ENCODE measurements around the gene MPHOSPH9. TPM values are rescaled to one million over a fixed set of nuclear protein-coding genes. Genes with fewer than 3 reads are reported as not detected.

Gene MPHOSPH9
- total RNA-seq, 1 experiment from 2014 or later: 47.5 TPM

DNA sequence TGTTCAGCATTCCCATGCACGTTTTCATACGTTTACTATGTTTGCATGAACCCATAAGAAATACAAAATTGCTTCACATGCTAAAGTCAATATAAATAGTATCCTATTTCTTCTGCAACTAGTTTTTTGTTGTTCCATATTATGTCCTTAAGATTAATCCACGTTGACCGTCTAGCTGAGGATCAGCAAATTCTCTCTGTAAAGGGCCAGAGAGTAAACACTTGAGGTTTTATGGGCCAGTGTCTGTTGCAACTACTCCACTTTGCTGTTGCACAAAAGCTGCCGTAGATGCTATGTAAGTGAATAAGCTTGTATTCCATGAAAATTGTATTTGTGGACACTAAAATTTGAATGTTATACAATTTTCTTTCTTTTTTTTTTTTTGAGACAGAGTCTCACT is 61.0 kb downstream of the MPHOSPH9 start (continued):
- TF ChIP-seq, protein P1, sequence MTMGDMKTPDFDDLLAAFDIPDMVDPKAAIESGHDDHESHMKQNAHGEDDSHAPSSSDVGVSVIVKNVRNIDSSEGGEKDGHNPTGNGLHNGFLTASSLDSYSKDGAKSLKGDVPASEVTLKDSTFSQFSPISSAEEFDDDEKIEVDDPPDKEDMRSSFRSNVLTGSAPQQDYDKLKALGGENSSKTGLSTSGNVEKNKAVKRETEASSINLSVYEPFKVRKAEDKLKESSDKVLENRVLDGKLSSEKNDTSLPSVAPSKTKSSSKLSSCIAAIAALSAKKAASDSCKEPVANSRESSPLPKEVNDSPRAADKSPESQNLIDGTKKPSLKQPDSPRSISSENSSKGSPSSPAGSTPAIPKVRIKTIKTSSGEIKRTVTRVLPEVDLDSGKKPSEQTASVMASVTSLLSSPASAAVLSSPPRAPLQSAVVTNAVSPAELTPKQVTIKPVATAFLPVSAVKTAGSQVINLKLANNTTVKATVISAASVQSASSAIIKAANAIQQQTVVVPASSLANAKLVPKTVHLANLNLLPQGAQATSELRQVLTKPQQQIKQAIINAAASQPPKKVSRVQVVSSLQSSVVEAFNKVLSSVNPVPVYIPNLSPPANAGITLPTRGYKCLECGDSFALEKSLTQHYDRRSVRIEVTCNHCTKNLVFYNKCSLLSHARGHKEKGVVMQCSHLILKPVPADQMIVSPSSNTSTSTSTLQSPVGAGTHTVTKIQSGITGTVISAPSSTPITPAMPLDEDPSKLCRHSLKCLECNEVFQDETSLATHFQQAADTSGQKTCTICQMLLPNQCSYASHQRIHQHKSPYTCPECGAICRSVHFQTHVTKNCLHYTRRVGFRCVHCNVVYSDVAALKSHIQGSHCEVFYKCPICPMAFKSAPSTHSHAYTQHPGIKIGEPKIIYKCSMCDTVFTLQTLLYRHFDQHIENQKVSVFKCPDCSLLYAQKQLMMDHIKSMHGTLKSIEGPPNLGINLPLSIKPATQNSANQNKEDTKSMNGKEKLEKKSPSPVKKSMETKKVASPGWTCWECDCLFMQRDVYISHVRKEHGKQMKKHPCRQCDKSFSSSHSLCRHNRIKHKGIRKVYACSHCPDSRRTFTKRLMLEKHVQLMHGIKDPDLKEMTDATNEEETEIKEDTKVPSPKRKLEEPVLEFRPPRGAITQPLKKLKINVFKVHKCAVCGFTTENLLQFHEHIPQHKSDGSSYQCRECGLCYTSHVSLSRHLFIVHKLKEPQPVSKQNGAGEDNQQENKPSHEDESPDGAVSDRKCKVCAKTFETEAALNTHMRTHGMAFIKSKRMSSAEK (CRISPR knock-in tag; IDR thresholded peaks at IDR 0.05; ENCODE audit: borderline replicate concordance): no peak
- no peak for TF ChIP-seq EMX1 (CRISPR knock-in tag; IDR thresholded peaks at IDR 0.05)
- TF ChIP-seq, protein P2, sequence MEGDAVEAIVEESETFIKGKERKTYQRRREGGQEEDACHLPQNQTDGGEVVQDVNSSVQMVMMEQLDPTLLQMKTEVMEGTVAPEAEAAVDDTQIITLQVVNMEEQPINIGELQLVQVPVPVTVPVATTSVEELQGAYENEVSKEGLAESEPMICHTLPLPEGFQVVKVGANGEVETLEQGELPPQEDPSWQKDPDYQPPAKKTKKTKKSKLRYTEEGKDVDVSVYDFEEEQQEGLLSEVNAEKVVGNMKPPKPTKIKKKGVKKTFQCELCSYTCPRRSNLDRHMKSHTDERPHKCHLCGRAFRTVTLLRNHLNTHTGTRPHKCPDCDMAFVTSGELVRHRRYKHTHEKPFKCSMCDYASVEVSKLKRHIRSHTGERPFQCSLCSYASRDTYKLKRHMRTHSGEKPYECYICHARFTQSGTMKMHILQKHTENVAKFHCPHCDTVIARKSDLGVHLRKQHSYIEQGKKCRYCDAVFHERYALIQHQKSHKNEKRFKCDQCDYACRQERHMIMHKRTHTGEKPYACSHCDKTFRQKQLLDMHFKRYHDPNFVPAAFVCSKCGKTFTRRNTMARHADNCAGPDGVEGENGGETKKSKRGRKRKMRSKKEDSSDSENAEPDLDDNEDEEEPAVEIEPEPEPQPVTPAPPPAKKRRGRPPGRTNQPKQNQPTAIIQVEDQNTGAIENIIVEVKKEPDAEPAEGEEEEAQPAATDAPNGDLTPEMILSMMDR (IDR thresholded peaks at IDR 0.05): no peak
- TF ChIP-seq NR3C1 (CRISPR knock-in tag; conservative IDR thresholded peaks at IDR 0.05; ENCODE audit: low read depth): no peak
- TF ChIP-seq, protein P3, sequence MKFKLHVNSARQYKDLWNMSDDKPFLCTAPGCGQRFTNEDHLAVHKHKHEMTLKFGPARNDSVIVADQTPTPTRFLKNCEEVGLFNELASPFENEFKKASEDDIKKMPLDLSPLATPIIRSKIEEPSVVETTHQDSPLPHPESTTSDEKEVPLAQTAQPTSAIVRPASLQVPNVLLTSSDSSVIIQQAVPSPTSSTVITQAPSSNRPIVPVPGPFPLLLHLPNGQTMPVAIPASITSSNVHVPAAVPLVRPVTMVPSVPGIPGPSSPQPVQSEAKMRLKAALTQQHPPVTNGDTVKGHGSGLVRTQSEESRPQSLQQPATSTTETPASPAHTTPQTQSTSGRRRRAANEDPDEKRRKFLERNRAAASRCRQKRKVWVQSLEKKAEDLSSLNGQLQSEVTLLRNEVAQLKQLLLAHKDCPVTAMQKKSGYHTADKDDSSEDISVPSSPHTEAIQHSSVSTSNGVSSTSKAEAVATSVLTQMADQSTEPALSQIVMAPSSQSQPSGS (CRISPR knock-in tag; IDR thresholded peaks at IDR 0.05; ENCODE audit: borderline replicate concordance, low read depth): no peak

DNA sequence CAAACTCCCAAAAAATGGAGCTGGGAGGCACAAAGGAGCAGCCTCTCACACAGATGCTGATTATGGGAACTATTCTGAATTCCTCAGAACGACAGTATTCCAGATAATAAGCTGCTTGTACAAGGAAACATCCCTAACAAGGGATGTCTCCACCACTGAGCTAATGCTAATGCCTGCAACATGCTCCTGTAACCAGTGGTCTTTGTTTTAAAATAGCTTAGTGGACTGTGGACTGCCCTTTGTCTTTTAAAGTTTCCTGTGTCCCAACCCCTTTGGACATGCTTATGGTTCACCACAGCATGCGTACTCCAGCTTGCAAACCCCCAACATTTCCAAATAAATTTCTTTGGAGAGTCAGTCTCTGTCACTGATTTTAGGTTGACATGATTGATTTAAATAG is 65.6 kb downstream of the MPHOSPH9 start:
- H3K27me3 Mint-ChIP-seq (ENCODE audit: low read depth): no peaks in the 10 kb centered on the region
- H3K4me1 Mint-ChIP-seq: peaks cover 10% of the 10 kb centered on the region
- peaks cover 30% of the 10 kb centered on the region for H3K36me3 Mint-ChIP-seq
- ATAC-seq (0 out of 2 replicates have a peak, but pooled peaks have one; percentile 24), DNase-seq (ENCODE audit: low spot score) (no peak)
- peak overlapping the region; percentile 76; the same call in 1 of the 2 replicates for H3K27ac Mint-ChIP-seq
- ChIA-PET POLR2A (no interaction called here), CTCF (no interaction called here)
- TF ChIP-seq ZNF671 (CRISPR knock-in tag; IDR thresholded peaks at IDR 0.05): no peak
- TF ChIP-seq SMAD3 (CRISPR knock-in tag; IDR thresholded peaks at IDR 0.05; ENCODE audit: borderline replicate concordance): no peak
- no peak for TF ChIP-seq KAT7 (CRISPR knock-in tag; IDR thresholded peaks at IDR 0.05; ENCODE audit: borderline replicate concordance)
- TF ChIP-seq, protein P4, sequence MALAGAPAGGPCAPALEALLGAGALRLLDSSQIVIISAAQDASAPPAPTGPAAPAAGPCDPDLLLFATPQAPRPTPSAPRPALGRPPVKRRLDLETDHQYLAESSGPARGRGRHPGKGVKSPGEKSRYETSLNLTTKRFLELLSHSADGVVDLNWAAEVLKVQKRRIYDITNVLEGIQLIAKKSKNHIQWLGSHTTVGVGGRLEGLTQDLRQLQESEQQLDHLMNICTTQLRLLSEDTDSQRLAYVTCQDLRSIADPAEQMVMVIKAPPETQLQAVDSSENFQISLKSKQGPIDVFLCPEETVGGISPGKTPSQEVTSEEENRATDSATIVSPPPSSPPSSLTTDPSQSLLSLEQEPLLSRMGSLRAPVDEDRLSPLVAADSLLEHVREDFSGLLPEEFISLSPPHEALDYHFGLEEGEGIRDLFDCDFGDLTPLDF (CRISPR knock-in tag; IDR thresholded peaks at IDR 0.05): no peak
- no peak for TF ChIP-seq GTF2I (CRISPR knock-in tag; conservative IDR thresholded peaks at IDR 0.05)
- TF ChIP-seq, protein P5, sequence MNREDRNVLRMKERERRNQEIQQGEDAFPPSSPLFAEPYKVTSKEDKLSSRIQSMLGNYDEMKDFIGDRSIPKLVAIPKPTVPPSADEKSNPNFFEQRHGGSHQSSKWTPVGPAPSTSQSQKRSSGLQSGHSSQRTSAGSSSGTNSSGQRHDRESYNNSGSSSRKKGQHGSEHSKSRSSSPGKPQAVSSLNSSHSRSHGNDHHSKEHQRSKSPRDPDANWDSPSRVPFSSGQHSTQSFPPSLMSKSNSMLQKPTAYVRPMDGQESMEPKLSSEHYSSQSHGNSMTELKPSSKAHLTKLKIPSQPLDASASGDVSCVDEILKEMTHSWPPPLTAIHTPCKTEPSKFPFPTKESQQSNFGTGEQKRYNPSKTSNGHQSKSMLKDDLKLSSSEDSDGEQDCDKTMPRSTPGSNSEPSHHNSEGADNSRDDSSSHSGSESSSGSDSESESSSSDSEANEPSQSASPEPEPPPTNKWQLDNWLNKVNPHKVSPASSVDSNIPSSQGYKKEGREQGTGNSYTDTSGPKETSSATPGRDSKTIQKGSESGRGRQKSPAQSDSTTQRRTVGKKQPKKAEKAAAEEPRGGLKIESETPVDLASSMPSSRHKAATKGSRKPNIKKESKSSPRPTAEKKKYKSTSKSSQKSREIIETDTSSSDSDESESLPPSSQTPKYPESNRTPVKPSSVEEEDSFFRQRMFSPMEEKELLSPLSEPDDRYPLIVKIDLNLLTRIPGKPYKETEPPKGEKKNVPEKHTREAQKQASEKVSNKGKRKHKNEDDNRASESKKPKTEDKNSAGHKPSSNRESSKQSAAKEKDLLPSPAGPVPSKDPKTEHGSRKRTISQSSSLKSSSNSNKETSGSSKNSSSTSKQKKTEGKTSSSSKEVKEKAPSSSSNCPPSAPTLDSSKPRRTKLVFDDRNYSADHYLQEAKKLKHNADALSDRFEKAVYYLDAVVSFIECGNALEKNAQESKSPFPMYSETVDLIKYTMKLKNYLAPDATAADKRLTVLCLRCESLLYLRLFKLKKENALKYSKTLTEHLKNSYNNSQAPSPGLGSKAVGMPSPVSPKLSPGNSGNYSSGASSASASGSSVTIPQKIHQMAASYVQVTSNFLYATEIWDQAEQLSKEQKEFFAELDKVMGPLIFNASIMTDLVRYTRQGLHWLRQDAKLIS (CRISPR knock-in tag; IDR thresholded peaks at IDR 0.05; ENCODE audit: borderline replicate concordance): no peak
- no peak for TF ChIP-seq ZNF232 (CRISPR knock-in tag; IDR thresholded peaks at IDR 0.05)
- TF ChIP-seq ZNF138 (CRISPR knock-in tag; conservative IDR thresholded peaks at IDR 0.05): no peak
- TF ChIP-seq, protein P6, sequence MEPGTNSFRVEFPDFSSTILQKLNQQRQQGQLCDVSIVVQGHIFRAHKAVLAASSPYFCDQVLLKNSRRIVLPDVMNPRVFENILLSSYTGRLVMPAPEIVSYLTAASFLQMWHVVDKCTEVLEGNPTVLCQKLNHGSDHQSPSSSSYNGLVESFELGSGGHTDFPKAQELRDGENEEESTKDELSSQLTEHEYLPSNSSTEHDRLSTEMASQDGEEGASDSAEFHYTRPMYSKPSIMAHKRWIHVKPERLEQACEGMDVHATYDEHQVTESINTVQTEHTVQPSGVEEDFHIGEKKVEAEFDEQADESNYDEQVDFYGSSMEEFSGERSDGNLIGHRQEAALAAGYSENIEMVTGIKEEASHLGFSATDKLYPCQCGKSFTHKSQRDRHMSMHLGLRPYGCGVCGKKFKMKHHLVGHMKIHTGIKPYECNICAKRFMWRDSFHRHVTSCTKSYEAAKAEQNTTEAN (CRISPR knock-in tag; IDR thresholded peaks at IDR 0.05): no peak
- TF ChIP-seq NR2C2 (CRISPR knock-in tag; IDR thresholded peaks at IDR 0.05): no peak
- TF ChIP-seq, protein P7, sequence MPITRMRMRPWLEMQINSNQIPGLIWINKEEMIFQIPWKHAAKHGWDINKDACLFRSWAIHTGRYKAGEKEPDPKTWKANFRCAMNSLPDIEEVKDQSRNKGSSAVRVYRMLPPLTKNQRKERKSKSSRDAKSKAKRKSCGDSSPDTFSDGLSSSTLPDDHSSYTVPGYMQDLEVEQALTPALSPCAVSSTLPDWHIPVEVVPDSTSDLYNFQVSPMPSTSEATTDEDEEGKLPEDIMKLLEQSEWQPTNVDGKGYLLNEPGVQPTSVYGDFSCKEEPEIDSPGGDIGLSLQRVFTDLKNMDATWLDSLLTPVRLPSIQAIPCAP (CRISPR knock-in tag; IDR thresholded peaks at IDR 0.05): no peak
- H3K4me3 Mint-ChIP-seq: no peak overlapping the region
- no peaks in the 10 kb centered on the region for H3K9me3 Mint-ChIP-seq
